Measurements from ENCODE around the gene MVD. TPM values are rescaled to one million over a fixed set of nuclear protein-coding genes. Genes with fewer than 3 reads are reported as not detected.

MVD gene
- total and polyA plus RNA-seq, 4 donors = 19.8 to 57.6 (median 26.3) TPM

GRCh38 chr16:88627531-88628411 is 35.1 kb downstream of the MVD start:
- intact Hi-C loops (cut with DNase I) = no loop called here
- ATAC-seq (ENCODE audit: low FRiP score) = no peak

GRCh38 chr16:88626646-88627045 is 36.2 kb downstream of the MVD start:
- 93 to 95% methylated on average over 9 of the region's 9 CpGs for WGBS, 2 donors
- peaks cover 7 to 17% of the 10 kb centered on the region in 2 donors for H3K36me3 ChIP-seq (ENCODE audit: control insufficient read depth in 1 of 2, insufficient read depth in 2 of 2, low read length in 1 of 2)
- intact Hi-C loops (cut with DNase I) = no loop called here
- H3K4me1 ChIP-seq (ENCODE audit: control insufficient read depth in 1 of 2, insufficient read depth in 2 of 2, low read length in 2 of 2) = no peaks in the 10 kb centered on the region
- H3K4me3 ChIP-seq (ENCODE audit: low read length in 2 of 2) = no peak overlapping the region
- no peaks in the 10 kb centered on the region for H3K27me3 ChIP-seq (ENCODE audit: control insufficient read depth in 1 of 2, insufficient read depth in 2 of 2, low read length in 1 of 2)
- DNase-seq (no peak), ATAC-seq (ENCODE audit: low FRiP score) (no peak)
- H3K9me3 ChIP-seq (ENCODE audit: control insufficient read depth, low read length) = no peaks in the 10 kb centered on the region
- no peak overlapping the region for H3K27ac ChIP-seq (ENCODE audit: low read depth in 1 of 2, low read length in 2 of 2)

More at GRCh38 chr16:88627531-88628411, 35.1 kb downstream of the MVD start:
- Histone ChIP-seq H3K27me3 (ENCODE audit: control insufficient read depth in 1 of 2, insufficient read depth in 2 of 2, low read length in 1 of 2) (no peaks in the 10 kb centered on the region), H3K4me3 (ENCODE audit: low read length in 2 of 2) (no peak overlapping the region), H3K27ac (ENCODE audit: low read depth in 1 of 2, low read length in 2 of 2) (no peak overlapping the region), H3K4me1 (ENCODE audit: control insufficient read depth in 1 of 2, insufficient read depth in 2 of 2, low read length in 2 of 2) (no peaks in the 10 kb centered on the region), H3K9me3 (ENCODE audit: control insufficient read depth, low read length) (no peaks in the 10 kb centered on the region), H3K36me3 (ENCODE audit: control insufficient read depth in 1 of 2, insufficient read depth in 2 of 2, low read length in 1 of 2) (peaks cover 5 to 17% of the 10 kb centered on the region in 2 donors)
- WGBS, 2 donors = 95 to 97% methylated on average over 27 of the region's 27 CpGs
- no peak for DNase-seq

- peaks cover 7 to 12% of the 10 kb centered on the region in 2 donors for H3K36me3 ChIP-seq (ENCODE audit: control insufficient read depth in 1 of 2, insufficient read depth in 2 of 2, low read length in 1 of 2)
- no peak overlapping the region for H3K27ac ChIP-seq (ENCODE audit: low read depth in 1 of 2, low read length in 2 of 2)
- no peak for DNase-seq
- H3K4me3 ChIP-seq (ENCODE audit: low read length in 2 of 2) = no peak overlapping the region
- no peaks in the 10 kb centered on the region for H3K4me1 ChIP-seq (ENCODE audit: control insufficient read depth in 1 of 2, insufficient read depth in 2 of 2, low read length in 2 of 2)
- no peak for ATAC-seq (ENCODE audit: low FRiP score)
- H3K27me3 ChIP-seq (ENCODE audit: control insufficient read depth in 1 of 2, insufficient read depth in 2 of 2, low read length in 1 of 2) = no peaks in the 10 kb centered on the region
- intact Hi-C loops (cut with DNase I) = no loop called here
- WGBS, 2 donors = 77 to 84% methylated on average over 17 of the region's 17 CpGs
- H3K9me3 ChIP-seq (ENCODE audit: control insufficient read depth, low read length) = no peaks in the 10 kb centered on the region
These were observed 37.8 kb downstream of the MVD start for GRCh38 chr16:88624977-88625576.

GRCh38 chr16:88624481-88624880 is 38.4 kb downstream of the MVD start:
- WGBS, 2 donors = 90 to 94% methylated on average over 18 of the region's 18 CpGs
- Histone ChIP-seq H3K36me3 (ENCODE audit: control insufficient read depth in 1 of 2, insufficient read depth in 2 of 2, low read length in 1 of 2) (peaks cover 7 to 8% of the 10 kb centered on the region in 2 donors), H3K4me3 (ENCODE audit: low read length in 2 of 2) (no peak overlapping the region), H3K27me3 (ENCODE audit: control insufficient read depth in 1 of 2, insufficient read depth in 2 of 2, low read length in 1 of 2) (no peaks in the 10 kb centered on the region), H3K4me1 (ENCODE audit: control insufficient read depth in 1 of 2, insufficient read depth in 2 of 2, low read length in 2 of 2) (no peaks in the 10 kb centered on the region), H3K27ac (ENCODE audit: low read depth in 1 of 2, low read length in 2 of 2) (no peak overlapping the region), H3K9me3 (ENCODE audit: control insufficient read depth, low read length) (no peaks in the 10 kb centered on the region)
- DNase-seq = no peak
- ATAC-seq (ENCODE audit: low FRiP score) = no peak
- intact Hi-C loops (cut with DNase I) = no loop called here

GRCh38 chr16:88623858-88624257 is 39.0 kb downstream of the MVD start:
- ATAC-seq (ENCODE audit: low FRiP score) (no peak), DNase-seq (no peak)
- intact Hi-C loops (cut with DNase I) = no loop called here
- Histone ChIP-seq H3K9me3 (ENCODE audit: control insufficient read depth, low read length) (no peaks in the 10 kb centered on the region), H3K4me1 (ENCODE audit: control insufficient read depth in 1 of 2, insufficient read depth in 2 of 2, low read length in 2 of 2) (no peaks in the 10 kb centered on the region), H3K4me3 (ENCODE audit: low read length in 2 of 2) (no peak overlapping the region), H3K27me3 (ENCODE audit: control insufficient read depth in 1 of 2, insufficient read depth in 2 of 2, low read length in 1 of 2) (no peaks in the 10 kb centered on the region), H3K27ac (ENCODE audit: low read depth in 1 of 2, low read length in 2 of 2) (no peak overlapping the region), H3K36me3 (ENCODE audit: control insufficient read depth in 1 of 2, insufficient read depth in 2 of 2, low read length in 1 of 2) (peaks cover 7 to 8% of the 10 kb centered on the region in 2 donors)
- 92% methylated on average over 13 of the region's 13 CpGs for WGBS, 2 donors

GRCh38 chr16:88622866-88623265 is 40.0 kb downstream of the MVD start:
- Histone ChIP-seq H3K9me3 (ENCODE audit: control insufficient read depth, low read length) (no peaks in the 10 kb centered on the region), H3K4me3 (ENCODE audit: low read length in 2 of 2) (no peak overlapping the region), H3K27ac (ENCODE audit: low read depth in 1 of 2, low read length in 2 of 2) (no peak overlapping the region), H3K27me3 (ENCODE audit: control insufficient read depth in 1 of 2, insufficient read depth in 2 of 2, low read length in 1 of 2) (no peaks in the 10 kb centered on the region), H3K36me3 (ENCODE audit: control insufficient read depth in 1 of 2, insufficient read depth in 2 of 2, low read length in 1 of 2) (peaks cover 7 to 8% of the 10 kb centered on the region in 2 donors), H3K4me1 (ENCODE audit: control insufficient read depth in 1 of 2, insufficient read depth in 2 of 2, low read length in 2 of 2) (no peaks in the 10 kb centered on the region)
- intact Hi-C loops (cut with DNase I) = no loop called here
- 96% methylated on average over 29 of the region's 29 CpGs for WGBS, 2 donors
- ATAC-seq (ENCODE audit: low FRiP score) (no peak), DNase-seq (no peak)

GRCh38 chr16:88622125-88622524 is 40.8 kb downstream of the MVD start:
- WGBS, 2 donors = 87 to 89% methylated on average over 19 of the region's 19 CpGs
- H3K36me3 ChIP-seq (ENCODE audit: control insufficient read depth in 1 of 2, insufficient read depth in 2 of 2, low read length in 1 of 2) = peaks cover 7 to 8% of the 10 kb centered on the region in 2 donors

GRCh38 chr16:88619859-88620815 is 42.8 kb downstream of the MVD start:
- Histone ChIP-seq H3K4me3 (ENCODE audit: low read length in 2 of 2) (no peak overlapping the region), H3K27ac (ENCODE audit: low read depth in 1 of 2, low read length in 2 of 2) (no peak overlapping the region), H3K9me3 (ENCODE audit: control insufficient read depth, low read length) (no peaks in the 10 kb centered on the region), H3K27me3 (ENCODE audit: control insufficient read depth in 1 of 2, insufficient read depth in 2 of 2, low read length in 1 of 2) (no peaks in the 10 kb centered on the region), H3K4me1 (ENCODE audit: control insufficient read depth in 1 of 2, insufficient read depth in 2 of 2, low read length in 2 of 2) (no peaks in the 10 kb centered on the region), H3K36me3 (ENCODE audit: control insufficient read depth in 1 of 2, insufficient read depth in 2 of 2, low read length in 1 of 2) (peaks cover 7 to 8% of the 10 kb centered on the region in 2 donors)
- ATAC-seq (ENCODE audit: low FRiP score) = no peak
- WGBS, 2 donors = 93 to 94% methylated on average over 14 of the region's 14 CpGs
- DNase-seq = no peak
- intact Hi-C loops (cut with DNase I) = no loop called here

More at GRCh38 chr16:88622125-88622524, 40.8 kb downstream of the MVD start:
- H3K27me3 ChIP-seq (ENCODE audit: control insufficient read depth in 1 of 2, insufficient read depth in 2 of 2, low read length in 1 of 2) = no peaks in the 10 kb centered on the region
- H3K9me3 ChIP-seq (ENCODE audit: control insufficient read depth, low read length) = no peaks in the 10 kb centered on the region
- intact Hi-C loops (cut with DNase I) = no loop called here
- H3K27ac ChIP-seq (ENCODE audit: low read depth in 1 of 2, low read length in 2 of 2) = no peak overlapping the region
- ATAC-seq (ENCODE audit: low FRiP score) (no peak), DNase-seq (no peak)
- H3K4me1 ChIP-seq (ENCODE audit: control insufficient read depth in 1 of 2, insufficient read depth in 2 of 2, low read length in 2 of 2) = no peaks in the 10 kb centered on the region
- no peak overlapping the region for H3K4me3 ChIP-seq (ENCODE audit: low read length in 2 of 2)
